ENCODE data around the gene DRICH1. TPM values are rescaled to one million over a fixed set of nuclear protein-coding genes. Genes with fewer than 3 reads are reported as not detected.
A peak's percentile ranks its signal among the peaks of the same experiment; 100 is the strongest.

The DRICH1 gene
- total RNA-seq, 1 experiment from 2014 or later, result 0.26 TPM

GRCh38 chr22:23591846-23592245, 40.3 kb downstream of the DRICH1 start:
- H3K27me3 Mint-ChIP-seq (ENCODE audit: low read depth), result peaks cover 2% of the 10 kb centered on the region; the same call in 1 of the 2 replicates
- CTCF ChIA-PET, result interaction anchor here (0.6 to 3.9 kb wide), 52 partner anchors 8 to 310 kb away, joined by 3 to 50 read pairs (median 4); partner anchors contain the start of genes C22orf15, CHCHD10, IGLL1 and ZNF70
- peaks cover 16% of the 10 kb centered on the region for H3K4me1 Mint-ChIP-seq
- DNase-seq (ENCODE audit: low spot score), result no peak
- no peaks in the 10 kb centered on the region for H3K9me3 Mint-ChIP-seq
- H3K4me3 Mint-ChIP-seq, result no peak overlapping the region
- no peaks in the 10 kb centered on the region for H3K36me3 Mint-ChIP-seq
- no peak for ATAC-seq
- TF ChIP-seq E2F4 (CRISPR knock-in tag; IDR thresholded peaks at IDR 0.05; ENCODE audit: borderline replicate concordance, low read depth) (no peak), E2F5 (CRISPR knock-in tag; IDR thresholded peaks at IDR 0.05) (no peak), SMAD3 (CRISPR knock-in tag; IDR thresholded peaks at IDR 0.05; ENCODE audit: borderline replicate concordance) (no peak)
- POLR2A ChIA-PET, result no interaction called here
- no peak overlapping the region for H3K27ac Mint-ChIP-seq

GRCh38 chr22:23591201-23591791, 40.8 kb downstream of the DRICH1 start:
- no peaks in the 10 kb centered on the region for H3K36me3 Mint-ChIP-seq
- no peak overlapping the region for H3K4me3 Mint-ChIP-seq
- no peak overlapping the region for H3K27ac Mint-ChIP-seq
- peak; percentile 86 for DNase-seq (ENCODE audit: low spot score)
- CTCF ChIA-PET, result interaction anchor here (0.6 to 3.9 kb wide), 58 partner anchors 8 to 441 kb away, joined by 3 to 50 read pairs (median 4); partner anchors contain the start of genes C22orf15, CHCHD10, IGLL1 and SLC2A11
- POLR2A ChIA-PET, result no interaction called here
- ATAC-seq, result peak; percentile 98
- peaks cover 2% of the 10 kb centered on the region; the same call in 1 of the 2 replicates for H3K27me3 Mint-ChIP-seq (ENCODE audit: low read depth)
- peaks cover 16% of the 10 kb centered on the region for H3K4me1 Mint-ChIP-seq
- H3K9me3 Mint-ChIP-seq, result no peaks in the 10 kb centered on the region
- TF ChIP-seq PRDM15 (CRISPR knock-in tag; IDR thresholded peaks at IDR 0.05) (no peak), ZBTB43 (CRISPR knock-in tag; IDR thresholded peaks at IDR 0.05) (no peak), AFF4 (CRISPR knock-in tag; IDR thresholded peaks at IDR 0.05; ENCODE audit: borderline replicate concordance) (no peak), CREM (CRISPR knock-in tag; IDR thresholded peaks at IDR 0.05) (no peak), TP53 (CRISPR knock-in tag; IDR thresholded peaks at IDR 0.05) (peak; percentile 20; the same call in 1 of the 2 replicates), CREB1 (CRISPR knock-in tag; IDR thresholded peaks at IDR 0.05) (no peak), CTCF (IDR thresholded peaks at IDR 0.05) (peak; percentile 94), GRHL2 (CRISPR knock-in tag; IDR thresholded peaks at IDR 0.05; ENCODE audit: insufficient replicate concordance, severe bottlenecking) (no peak), HMGXB4 (CRISPR knock-in tag; IDR thresholded peaks at IDR 0.05) (0 out of 2 replicates have a peak, but pooled peaks have one; percentile 27), NFYB (CRISPR knock-in tag; conservative IDR thresholded peaks at IDR 0.05; ENCODE audit: low read depth) (no peak), PRRX2 (CRISPR knock-in tag; IDR thresholded peaks at IDR 0.05) (no peak), IRF2 (CRISPR knock-in tag; IDR thresholded peaks at IDR 0.05; ENCODE audit: borderline replicate concordance, low read depth) (no peak)
